NCI-H345 (cell line): ENCODE results near the gene SETD2.

ENCODE experiments used
- DNase-seq: peaks from one replicate; lab custom pipeline; 2025; lab: John Stamatoyannopoulos, UW

SETD2 gene

DNA sequence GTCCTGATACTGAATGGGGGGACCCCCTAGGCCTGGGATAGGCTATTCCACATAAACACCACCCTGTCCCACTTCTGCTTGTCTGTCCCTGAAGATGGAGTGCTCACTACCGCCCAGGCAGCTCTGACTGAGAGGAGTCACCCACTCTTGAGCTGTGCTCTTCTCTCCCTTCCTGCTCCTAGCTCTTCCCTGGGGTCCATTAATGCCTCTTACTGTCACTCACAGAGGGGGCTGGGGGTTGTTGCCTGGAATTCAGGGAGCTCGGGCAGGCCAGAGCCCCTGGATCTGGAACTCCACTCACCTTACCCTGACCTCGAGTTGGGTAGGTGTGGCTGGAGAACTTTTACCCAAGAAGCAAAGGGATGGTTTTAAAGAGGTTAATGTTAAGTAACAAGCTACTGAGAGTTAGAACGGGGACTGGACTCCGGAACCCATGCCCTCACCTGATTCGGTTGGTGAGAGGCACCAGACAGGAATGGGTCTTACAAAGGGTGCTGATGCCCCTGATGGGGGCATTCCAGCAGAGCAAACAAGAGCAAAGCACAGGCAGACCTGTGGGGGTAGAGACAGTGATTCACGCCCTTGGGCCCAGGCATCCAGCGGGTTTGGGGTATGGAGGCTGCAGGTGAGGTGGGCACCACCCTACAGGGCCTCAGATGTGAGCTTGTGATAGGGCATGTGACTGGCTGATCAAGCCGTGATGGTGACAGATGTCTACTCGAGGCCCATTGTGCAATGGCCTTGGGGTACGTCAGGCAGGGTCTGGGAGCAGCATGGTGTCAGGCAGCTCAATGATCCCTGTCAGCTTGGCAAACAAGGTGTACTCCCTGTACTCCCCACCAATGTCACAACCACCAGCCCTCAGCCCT lies 179.1 kb downstream of the SETD2 start:
- no peak for DNase-seq

DNA sequence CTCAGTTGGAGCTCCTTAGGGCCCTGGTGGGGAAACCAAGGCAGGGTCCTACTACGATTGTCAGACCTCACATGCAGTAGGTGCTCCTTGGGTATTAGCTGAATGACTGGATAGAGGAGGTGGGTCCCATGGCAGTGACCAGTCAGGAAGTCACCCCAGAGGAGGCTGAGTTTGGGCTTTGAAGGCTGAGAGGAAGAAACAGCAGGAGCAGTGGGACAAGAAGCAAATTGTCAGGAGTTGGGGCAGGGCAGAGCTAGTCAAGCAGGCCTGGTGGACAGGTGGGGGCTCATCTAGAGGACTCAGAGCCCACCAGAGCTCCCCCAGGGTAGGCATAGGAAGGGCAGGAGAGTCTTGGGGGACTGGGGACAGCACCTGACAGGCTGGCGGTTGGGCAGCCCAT lies 181.4 kb downstream of the SETD2 start:
- DNase-seq, result no peak

DNA sequence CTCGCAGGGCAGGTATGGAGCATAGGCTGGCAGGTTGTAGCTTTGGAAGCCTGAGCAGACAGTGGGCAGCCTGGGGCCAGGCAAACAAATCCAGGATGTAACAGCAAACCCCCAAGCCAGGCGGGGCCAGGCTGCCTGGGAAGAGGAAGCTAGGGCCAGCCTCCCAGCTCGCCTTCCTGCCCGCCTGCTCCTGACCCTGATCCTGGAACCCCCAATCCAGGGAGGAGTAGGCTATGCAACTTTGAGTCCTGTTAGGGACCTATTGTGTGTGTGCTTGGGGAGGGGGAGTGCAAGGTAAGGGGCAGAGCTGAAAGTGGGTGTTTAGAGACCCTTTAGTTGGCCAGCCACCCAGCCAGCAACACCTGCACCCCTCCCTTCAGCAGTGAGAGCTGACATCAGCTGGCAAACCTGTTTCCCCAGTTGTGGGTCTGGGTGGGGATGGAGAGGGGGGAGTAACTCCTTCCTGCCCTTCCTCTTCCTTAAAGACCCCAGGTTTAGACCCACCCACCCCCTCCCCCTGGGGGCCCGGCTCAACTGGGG lies 181.9 kb downstream of the SETD2 start:
- DNase-seq, result peak; percentile 0

GRCh38 chr3:46979958-46980497 lies 183.9 kb downstream of the SETD2 start:
- DNase-seq, result peak; percentile 41

DNA sequence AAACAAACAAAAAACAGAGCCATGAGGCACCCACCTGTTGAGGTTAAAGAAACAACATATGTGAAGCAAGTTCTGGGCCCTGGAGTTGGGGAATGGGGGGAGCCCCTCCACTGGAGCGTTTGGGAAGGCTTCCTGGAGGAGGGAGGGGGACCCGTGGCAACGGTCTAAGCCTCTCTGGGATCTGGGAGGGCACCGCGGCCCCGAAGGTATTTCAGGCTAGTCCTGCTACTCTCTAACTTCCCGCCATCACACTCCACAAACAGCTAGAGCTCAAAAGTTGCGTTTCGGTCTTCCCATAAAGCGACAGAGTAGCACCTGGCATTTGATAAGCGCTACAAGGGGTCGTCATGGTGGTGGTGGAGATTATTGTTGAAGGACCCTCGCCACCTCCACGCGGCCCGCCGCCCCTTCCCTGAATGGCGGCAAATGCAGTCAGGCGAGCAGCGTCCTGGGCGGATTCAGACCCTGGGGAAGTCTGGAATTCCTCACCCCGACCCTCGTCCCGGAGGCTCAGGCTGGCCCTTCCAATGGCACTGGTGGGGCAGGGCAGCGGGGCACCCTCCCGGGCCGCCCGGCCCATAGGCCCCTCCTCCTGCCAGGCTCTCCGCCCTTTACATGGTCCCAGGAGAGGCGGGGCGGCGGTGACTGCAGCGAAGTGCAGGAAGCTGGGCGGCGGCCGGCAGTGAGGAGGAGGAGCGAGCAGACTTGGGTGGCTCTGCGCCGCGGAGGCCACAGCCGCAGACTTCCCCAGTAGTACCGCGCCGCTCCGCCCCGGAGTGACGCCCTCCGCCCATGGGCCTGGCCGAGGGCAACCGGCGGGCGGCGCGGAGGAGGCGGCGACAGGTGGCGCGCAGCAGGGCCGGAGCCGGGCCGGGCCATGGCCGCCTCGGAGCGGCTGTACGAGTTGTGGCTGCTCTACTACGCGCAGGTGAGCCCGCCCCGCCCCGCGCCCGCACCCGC lies 184.6 kb downstream of the SETD2 start, which contains the start of gene NBEAL2:
TSS of gene NBEAL2 (plus strand) at position 682 of the 960 bp plus-strand sequence. CDS start at position 878, 196 bp downstream.
- DNase-seq, result peak; percentile 87

GRCh38 chr3:46978381-46978780 lies 185.5 kb downstream of the SETD2 start:
- DNase-seq, result no peak

GRCh38 chr3:46977811-46978195 lies 186.1 kb downstream of the SETD2 start:
- no peak for DNase-seq

DNA sequence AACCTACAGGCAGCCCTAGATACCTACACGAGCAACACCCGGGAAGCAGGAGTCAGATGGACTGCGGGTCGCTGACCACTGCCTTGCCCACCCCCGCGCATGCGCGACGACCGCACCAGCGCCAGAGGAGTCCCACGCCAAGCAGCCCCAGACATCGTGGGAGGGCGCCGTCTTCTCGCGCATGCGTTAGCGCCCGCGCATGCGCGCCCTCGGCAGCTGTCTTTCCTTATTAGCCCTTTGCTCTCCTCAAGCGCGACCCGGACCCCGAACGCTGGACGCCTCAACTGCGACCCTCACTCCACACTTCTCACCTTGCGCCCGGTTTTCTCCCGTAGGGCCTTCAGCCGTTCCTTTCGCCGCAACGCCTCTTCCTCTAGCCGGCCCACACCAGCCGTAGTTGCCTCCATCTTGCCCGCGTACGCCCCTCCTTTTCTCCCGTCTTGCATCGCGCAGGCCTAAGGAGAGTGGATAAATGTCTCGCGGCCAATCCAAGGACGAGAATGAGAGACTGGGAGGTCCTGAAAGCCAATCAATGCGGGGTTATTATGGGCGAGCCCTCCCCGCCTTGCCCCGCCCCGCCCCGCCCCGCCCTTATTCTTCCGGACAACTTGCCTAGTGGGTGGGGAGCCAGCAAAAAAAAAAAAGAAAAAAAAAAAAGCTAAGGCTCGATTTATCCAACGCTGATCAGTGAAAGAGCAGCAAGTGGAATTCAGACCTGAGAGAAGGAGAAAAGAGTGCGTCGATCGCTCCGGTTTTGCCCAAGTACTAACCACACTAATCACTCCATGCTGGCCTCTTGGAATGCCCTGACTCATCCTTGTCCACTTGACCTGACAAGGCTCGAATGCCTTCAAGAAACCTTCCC lies 187.4 kb downstream of the SETD2 start, which contains the start of gene CCDC12:
TSS of gene CCDC12 (minus strand) at position 420 of the 865 bp plus-strand sequence. CDS start at position 407, 13 bp downstream.
- DNase-seq, result peak; percentile 93

DNA sequence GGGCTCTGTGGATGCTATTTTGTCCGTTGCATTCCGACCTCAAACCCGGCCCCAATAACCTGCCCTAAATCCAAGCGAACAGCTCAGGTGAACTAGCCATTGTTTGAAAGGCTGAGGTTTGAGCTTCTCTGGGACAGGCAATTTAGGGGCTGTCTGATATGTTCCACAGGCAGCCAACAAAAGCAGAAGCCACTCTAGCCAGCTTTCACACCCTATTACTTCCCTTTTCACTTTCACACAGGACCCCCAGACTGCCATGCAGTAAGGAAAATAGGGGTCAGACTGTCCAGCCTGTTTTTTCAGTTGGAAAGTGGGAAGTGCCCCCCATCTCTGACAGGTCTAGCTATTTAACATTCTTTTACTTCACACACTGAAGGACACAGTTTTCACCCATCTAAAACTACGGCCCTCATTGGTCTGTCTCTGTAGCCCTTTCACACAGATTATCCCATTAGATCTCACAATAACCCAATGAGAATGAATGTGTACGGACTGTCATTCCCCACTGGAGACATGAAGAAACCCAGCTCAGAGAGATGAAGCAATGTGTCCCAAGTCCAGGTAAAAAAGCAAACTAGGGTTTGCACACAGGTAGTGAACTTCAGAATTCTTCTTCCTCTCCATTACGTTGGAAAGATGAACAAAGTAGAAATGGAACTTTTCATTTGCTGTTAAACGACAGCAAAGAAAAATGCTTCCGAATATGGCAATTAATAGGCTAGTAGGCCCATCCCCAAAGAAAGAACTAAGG lies 189.3 kb downstream of the SETD2 start:
- no peak for DNase-seq

DNA sequence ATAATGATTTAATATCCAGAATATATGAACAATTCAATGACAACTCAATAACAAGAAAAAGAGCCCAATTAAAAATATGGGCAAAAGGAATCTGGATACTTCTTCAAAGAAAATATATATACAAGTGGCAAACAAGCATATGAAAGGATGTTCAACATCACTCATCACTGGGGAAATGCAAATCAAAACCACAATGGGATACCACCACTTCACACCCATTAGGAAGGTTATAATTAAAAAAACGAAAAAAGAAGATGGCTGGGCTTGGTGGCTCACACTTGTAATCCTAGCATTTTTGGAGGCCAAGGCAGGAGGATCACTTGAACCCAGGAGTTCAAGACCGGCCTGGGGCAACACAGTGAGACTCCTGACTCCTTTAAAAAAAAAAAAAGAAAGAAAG lies 191.5 kb downstream of the SETD2 start:
- no peak for DNase-seq

DNA sequence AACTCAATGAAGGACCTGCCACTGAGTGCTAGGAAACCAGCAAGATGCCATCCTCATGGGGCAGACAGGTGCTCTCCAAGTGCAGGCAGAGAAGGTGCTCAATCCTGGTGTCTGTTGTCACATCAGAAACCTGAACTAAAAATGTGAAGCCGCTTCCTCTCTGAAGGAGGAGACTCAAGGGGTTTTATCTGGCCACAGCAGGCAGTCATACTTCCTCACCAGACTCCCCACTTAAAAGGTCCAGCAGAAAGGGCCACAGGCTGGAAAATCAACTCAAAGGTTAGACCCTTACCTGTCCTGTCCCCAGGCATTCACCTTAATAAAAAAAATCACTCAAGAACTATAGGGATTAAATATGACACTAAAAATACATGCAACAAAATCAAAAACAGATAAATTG lies 192.2 kb downstream of the SETD2 start:
- DNase-seq, result no peak

DNA sequence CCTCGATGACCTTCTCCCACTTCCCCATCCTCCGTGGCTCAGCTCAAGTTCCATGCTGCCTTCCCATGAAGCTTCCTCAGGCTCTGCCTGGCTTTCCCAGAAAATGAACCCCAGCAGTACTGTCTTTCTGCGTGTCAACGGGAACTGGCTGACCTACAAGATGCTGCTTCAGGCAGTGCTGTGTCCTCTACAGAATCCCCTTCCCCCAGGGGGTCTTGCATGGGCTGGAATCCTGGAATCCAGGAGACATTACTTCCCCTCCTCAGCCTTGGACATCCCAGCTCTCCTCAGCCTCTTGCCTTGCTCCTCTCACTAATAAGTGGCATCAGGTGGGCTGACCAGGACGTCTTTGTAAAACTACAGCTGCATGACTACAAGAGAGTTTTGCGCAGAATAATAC lies 192.8 kb downstream of the SETD2 start:
- DNase-seq, result no peak

GRCh38 chr3:46970391-46971091 lies 193.4 kb downstream of the SETD2 start:
- no peak for DNase-seq

- DNase-seq, result no peak
Measured at GRCh38 chr3:46968783-46969428, 195.0 kb downstream of the SETD2 start.

- no peak for DNase-seq
Measured at GRCh38 chr3:46966811-46967210, 197.1 kb downstream of the SETD2 start.
